NCI-H446 treated with DMSO at 0.1 percent for 48 hours (cell line): ENCODE results near the gene IL4I1.
A peak's percentile ranks its signal among the peaks of the same experiment; 100 is the strongest.

Source experiments
- DNase-seq: peaks from one replicate; lab custom pipeline; 2025; lab: John Stamatoyannopoulos, UW

Gene IL4I1

GRCh38 chr19:49924004-49924880 is 27.6 kb upstream of the IL4I1 start:
- DNase-seq: peak; percentile 12

- no peak for DNase-seq
Measured at GRCh38 chr19:49923055-49924003, 26.6 kb upstream of the IL4I1 start.

- DNase-seq: no peak
Measured at GRCh38 chr19:49921871-49922795, 25.4 kb upstream of the IL4I1 start.

- no peak for DNase-seq
Measured at GRCh38 chr19:49920624-49921363, 24.1 kb upstream of the IL4I1 start.

- DNase-seq: no peak
Measured at GRCh38 chr19:49918089-49918488, 21.4 kb upstream of the IL4I1 start.

GRCh38 chr19:49916839-49917733 is 20.4 kb upstream of the IL4I1 start:
- DNase-seq: no peak

GRCh38 chr19:49915271-49915670 is 18.6 kb upstream of the IL4I1 start:
- no peak for DNase-seq

GRCh38 chr19:49913720-49914119 is 17.0 kb upstream of the IL4I1 start:
- DNase-seq: no peak

- DNase-seq: no peak
Measured at GRCh38 chr19:49912965-49913685, 16.4 kb upstream of the IL4I1 start.

GRCh38 chr19:49911381-49912145 is 14.9 kb upstream of the IL4I1 start:
- no peak for DNase-seq

- no peak for DNase-seq
Measured at GRCh38 chr19:49910179-49910578, 13.5 kb upstream of the IL4I1 start.

- no peak for DNase-seq
Measured at GRCh38 chr19:49908480-49909420, 12.1 kb upstream of the IL4I1 start.

- no peak for DNase-seq
Measured at GRCh38 chr19:49907745-49908446, 11.2 kb upstream of the IL4I1 start.

GRCh38 chr19:49906879-49907564 is 10.3 kb upstream of the IL4I1 start:
- DNase-seq: no peak

- DNase-seq: no peak
Measured at GRCh38 chr19:49904136-49904535, 7.4 kb upstream of the IL4I1 start.
